Activated naive CD8-positive, alpha-beta T cell treated with anti-CD3 and anti-CD28 coated beads, Interleukin-2, amount 50 U/mL, for 24 hours (primary cell): Measurements from ENCODE around the gene PRMT3.
"Not testable (repeated sequence)": the region's sequence is repeated elsewhere in the genome, so short reads cannot be mapped to it uniquely, and the experiment has no call there.

Experiments
- ATAC-seq: fragments of 150-1000 bp; cut with Tn5 transposase; one replicate; pipeline ENCODE4 v1.10.0; 2021
- DNase-seq: peaks from one replicate; pipeline ENCODE4 v3.0.0; 2021
- H3K27ac Mint-ChIP-seq: one replicate; pipeline ENCODE4 v1.8.0; 2021; ENCODE audit warnings: mild to moderate bottlenecking, mixed read lengths
- H3K27me3 Mint-ChIP-seq: one replicate; pipeline ENCODE4 v1.8.0; 2021; ENCODE audit warnings: mixed read lengths
- H3K36me3 Mint-ChIP-seq: one replicate; pipeline ENCODE4 v1.8.0; 2021; ENCODE audit warnings: low read depth, mixed read lengths
- H3K4me1 Mint-ChIP-seq: one replicate; pipeline ENCODE4 v1.8.0; 2021; ENCODE audit warnings: mixed read lengths
- H3K4me3 Mint-ChIP-seq: one replicate; pipeline ENCODE4 v1.8.0; 2021; ENCODE audit warnings: mild to moderate bottlenecking, moderate library complexity, mixed read lengths
- H3K9me3 Mint-ChIP-seq: one replicate; pipeline ENCODE4 v1.8.0; 2021; ENCODE audit warnings: mixed read lengths

PRMT3 gene

GRCh38 chr11:20457934-20458680, 70.6 kb downstream of the PRMT3 start:
- no peaks in the 10 kb centered on the region for H3K4me1 Mint-ChIP-seq
- H3K4me3 Mint-ChIP-seq, result no peak overlapping the region
- peaks cover 46% of the 10 kb centered on the region for H3K36me3 Mint-ChIP-seq
- no peaks in the 10 kb centered on the region for H3K27me3 Mint-ChIP-seq
- no peak overlapping the region for H3K27ac Mint-ChIP-seq
- ATAC-seq (no peak), DNase-seq (no peak)
- H3K9me3 Mint-ChIP-seq, result no peaks in the 10 kb centered on the region

GRCh38 chr11:20458905-20459632, 71.6 kb downstream of the PRMT3 start:
- Mint-ChIP-seq H3K4me3 (no peak overlapping the region), H3K36me3 (peaks cover 45% of the 10 kb centered on the region), H3K27me3 (no peaks in the 10 kb centered on the region), H3K4me1 (no peaks in the 10 kb centered on the region), H3K27ac (no peak overlapping the region), H3K9me3 (no peaks in the 10 kb centered on the region)
- DNase-seq (no peak), ATAC-seq (no peak)

- Mint-ChIP-seq H3K4me1 (no peaks in the 10 kb centered on the region), H3K36me3 (peaks cover 48% of the 10 kb centered on the region), H3K4me3 (no peak overlapping the region), H3K27me3 (no peaks in the 10 kb centered on the region), H3K9me3 (no peaks in the 10 kb centered on the region), H3K27ac (no peak overlapping the region)
- ATAC-seq, result no peak
- no peak for DNase-seq
Observed at GRCh38 chr11:20459865-20460264, 72.3 kb downstream of the PRMT3 start.

GRCh38 chr11:20464518-20464917, 77.0 kb downstream of the PRMT3 start:
- DNase-seq, result no peak
- Mint-ChIP-seq H3K4me1 (no peaks in the 10 kb centered on the region), H3K27me3 (no peaks in the 10 kb centered on the region), H3K9me3 (no peaks in the 10 kb centered on the region), H3K36me3 (peaks cover 58% of the 10 kb centered on the region), H3K4me3 (no peak overlapping the region), H3K27ac (no peak overlapping the region)
- no peak for ATAC-seq

DNA sequence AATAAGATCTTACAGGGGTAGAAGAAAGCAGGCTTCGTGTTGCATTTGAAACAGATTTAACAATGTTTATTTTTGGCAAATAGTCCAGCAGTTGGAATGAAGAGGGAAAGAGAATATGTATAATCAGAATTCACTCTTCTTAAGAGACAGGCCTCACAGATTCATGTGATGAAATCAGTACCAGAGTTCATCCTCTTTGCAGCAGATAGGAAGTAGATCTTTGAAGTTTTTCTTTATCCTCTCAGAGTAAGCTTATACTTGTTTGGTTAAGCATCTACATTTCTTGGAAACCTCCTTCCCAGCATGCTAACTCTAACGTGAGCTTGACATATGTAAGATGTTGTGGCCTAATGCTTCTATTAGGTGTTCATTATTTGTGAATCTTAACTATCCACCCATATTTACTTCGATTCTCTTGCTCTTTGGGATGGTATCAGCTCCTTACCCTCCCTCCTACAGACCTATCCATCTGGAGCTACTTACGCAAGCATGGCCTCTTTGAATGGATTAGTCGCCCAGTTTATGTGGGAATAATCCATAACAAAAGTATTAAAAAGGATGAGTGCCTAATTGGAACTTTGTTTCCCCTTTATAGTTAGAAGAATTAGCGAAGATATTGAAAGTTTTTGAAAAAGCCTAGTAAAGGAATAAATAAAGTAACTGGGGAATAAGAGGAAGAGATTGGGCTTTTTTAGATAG, 80.1 kb downstream of the PRMT3 start:
- no peak for DNase-seq
- Mint-ChIP-seq H3K9me3 (peaks cover 4% of the 10 kb centered on the region), H3K4me3 (no peak overlapping the region), H3K36me3 (peaks cover 76% of the 10 kb centered on the region), H3K27ac (no peak overlapping the region), H3K4me1 (no peaks in the 10 kb centered on the region), H3K27me3 (no peaks in the 10 kb centered on the region)
- no peak for ATAC-seq

GRCh38 chr11:20470348-20470747, 82.8 kb downstream of the PRMT3 start:
- no peaks in the 10 kb centered on the region for H3K27me3 Mint-ChIP-seq
- no peak overlapping the region for H3K27ac Mint-ChIP-seq
- H3K9me3 Mint-ChIP-seq, result peaks cover 4% of the 10 kb centered on the region
- H3K36me3 Mint-ChIP-seq, result peaks cover 78% of the 10 kb centered on the region
- no peak overlapping the region for H3K4me3 Mint-ChIP-seq
- DNase-seq, result no peak
- H3K4me1 Mint-ChIP-seq, result peaks cover 4% of the 10 kb centered on the region
- ATAC-seq, result no peak

DNA sequence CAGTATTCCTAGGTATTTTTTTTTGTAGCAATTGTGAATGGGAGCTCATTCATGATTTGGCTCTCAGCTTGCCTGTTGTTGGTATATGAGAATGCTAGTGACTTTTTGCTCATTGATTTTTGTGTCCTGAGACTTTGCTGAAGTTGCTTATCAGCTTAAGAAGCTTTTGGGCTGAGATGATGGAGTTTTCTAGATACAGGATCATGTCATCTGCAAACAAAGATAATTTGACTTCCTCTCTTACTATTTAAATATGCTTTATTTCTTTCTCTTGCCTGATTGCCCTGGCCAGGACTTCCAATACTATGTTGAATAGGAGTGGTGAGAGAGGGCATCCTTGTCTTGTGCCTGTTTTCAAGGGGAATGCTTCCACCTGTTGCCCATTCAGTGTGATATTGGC, 84.4 kb downstream of the PRMT3 start:
- not testable (repeated sequence) for H3K4me1 Mint-ChIP-seq, DNase-seq, H3K9me3 Mint-ChIP-seq, ATAC-seq, H3K4me3 Mint-ChIP-seq, H3K27me3 Mint-ChIP-seq, H3K27ac Mint-ChIP-seq
- H3K36me3 Mint-ChIP-seq, result peaks cover 76% of the 10 kb centered on the region

DNA sequence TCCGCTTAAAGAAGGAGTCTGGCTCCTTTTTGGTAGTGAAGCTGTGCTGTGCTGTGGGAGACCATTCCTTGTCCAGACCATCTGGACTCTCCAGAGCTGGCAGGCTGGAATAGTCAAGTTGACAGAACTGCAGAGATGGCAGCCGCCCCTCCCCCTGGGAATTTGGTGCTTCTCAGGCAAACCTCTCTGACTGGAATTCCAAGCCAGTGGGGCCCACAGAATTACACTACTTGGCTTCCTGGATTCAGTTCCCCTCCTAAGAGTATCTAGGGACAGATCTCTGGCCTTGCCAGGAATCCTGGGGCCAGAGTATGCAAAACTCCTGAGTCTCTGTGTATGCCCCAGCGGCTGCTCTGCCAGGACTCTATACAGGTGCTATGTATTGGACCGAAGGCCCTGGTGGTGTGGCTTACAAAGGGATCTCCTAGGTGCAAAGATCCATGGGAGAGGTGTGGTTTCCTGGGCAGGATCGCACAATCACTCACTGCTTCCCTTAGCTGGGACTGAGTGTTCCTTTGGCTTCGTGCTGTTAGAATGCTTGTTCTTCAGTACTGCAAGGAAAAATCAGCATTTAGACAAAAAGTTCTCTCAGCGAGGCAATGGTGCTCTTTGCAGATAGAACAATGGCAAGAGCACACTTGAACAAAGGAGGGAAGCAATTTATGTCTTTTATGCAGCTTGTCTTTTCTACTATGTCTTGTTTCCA, 86.8 kb downstream of the PRMT3 start:
- H3K9me3 Mint-ChIP-seq, result peaks cover 4% of the 10 kb centered on the region
- H3K4me1 Mint-ChIP-seq, result peaks cover 15% of the 10 kb centered on the region
- no peak overlapping the region for H3K4me3 Mint-ChIP-seq
- ATAC-seq, result no peak
- DNase-seq, result no peak
- H3K36me3 Mint-ChIP-seq, result peaks cover 65% of the 10 kb centered on the region
- H3K27ac Mint-ChIP-seq, result no peak overlapping the region
- no peaks in the 10 kb centered on the region for H3K27me3 Mint-ChIP-seq

- Mint-ChIP-seq H3K4me3 (no peak overlapping the region), H3K27me3 (no peaks in the 10 kb centered on the region), H3K27ac (no peak overlapping the region), H3K4me1 (peaks cover 15% of the 10 kb centered on the region), H3K36me3 (peaks cover 68% of the 10 kb centered on the region), H3K9me3 (peaks cover 4% of the 10 kb centered on the region)
- ATAC-seq (no peak), DNase-seq (no peak)
Observed at GRCh38 chr11:20474882-20475517, 87.5 kb downstream of the PRMT3 start.

DNA sequence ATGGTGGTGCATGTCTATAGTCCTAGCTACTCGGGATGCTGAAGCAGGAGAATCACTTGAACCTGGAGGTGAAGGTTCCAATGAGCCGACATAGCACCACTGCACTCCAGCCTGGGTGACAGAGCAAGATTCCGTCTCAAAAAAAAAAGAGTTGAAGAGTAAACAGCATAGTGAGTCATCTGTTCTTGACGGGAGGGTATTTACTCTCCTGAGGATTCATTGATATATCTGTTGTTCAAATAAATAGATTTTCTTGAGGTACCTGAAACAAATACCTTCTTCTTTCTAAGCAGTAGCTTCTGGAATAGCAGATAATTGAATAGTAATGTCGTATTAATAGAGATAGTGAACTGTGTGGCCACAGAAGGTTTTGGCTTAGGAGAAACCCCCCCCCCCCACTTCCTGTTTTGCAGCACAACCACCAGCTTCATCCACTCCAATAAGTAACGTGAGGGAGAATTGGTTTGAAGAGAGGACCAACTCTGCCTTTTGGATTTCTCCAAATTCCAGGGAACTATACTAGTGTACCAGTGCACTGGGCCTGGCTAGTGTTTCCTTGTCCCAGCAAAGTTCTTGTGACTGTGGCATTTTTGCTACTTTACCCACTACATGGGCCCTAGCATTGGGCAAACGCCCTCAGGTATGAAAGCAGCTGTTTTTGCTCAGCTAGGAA, 90.0 kb downstream of the PRMT3 start:
- DNase-seq (no peak), ATAC-seq (no peak)
- no peaks in the 10 kb centered on the region for H3K9me3 Mint-ChIP-seq
- H3K27me3 Mint-ChIP-seq, result no peaks in the 10 kb centered on the region
- H3K36me3 Mint-ChIP-seq, result peaks cover 64% of the 10 kb centered on the region
- H3K27ac Mint-ChIP-seq, result no peak overlapping the region
- no peak overlapping the region for H3K4me3 Mint-ChIP-seq
- H3K4me1 Mint-ChIP-seq, result peaks cover 15% of the 10 kb centered on the region

DNA sequence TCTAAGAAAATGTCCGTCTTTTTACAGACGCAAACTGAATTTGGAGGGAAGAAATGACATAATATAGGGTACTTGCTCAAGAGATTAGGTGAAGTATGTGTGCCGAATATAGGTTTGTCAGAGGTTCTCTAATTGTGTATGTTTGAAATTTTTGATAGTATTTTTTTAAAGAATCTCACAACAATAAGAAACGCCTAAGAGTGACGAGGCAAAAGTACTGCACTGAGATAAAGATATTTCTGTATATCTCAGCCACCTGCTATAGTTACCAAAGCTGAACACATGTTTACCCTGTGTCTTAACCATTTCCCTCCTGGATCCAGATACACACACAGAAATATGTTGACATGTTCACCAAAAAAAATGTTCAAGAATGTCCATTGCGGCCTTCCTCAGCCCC, 92.0 kb downstream of the PRMT3 start:
- Mint-ChIP-seq H3K4me1 (peaks cover 12% of the 10 kb centered on the region), H3K36me3 (peaks cover 64% of the 10 kb centered on the region), H3K9me3 (peaks cover 4% of the 10 kb centered on the region), H3K27me3 (no peaks in the 10 kb centered on the region), H3K4me3 (no peak overlapping the region), H3K27ac (no peak overlapping the region)
- no peak for DNase-seq
- no peak for ATAC-seq

- Mint-ChIP-seq H3K27ac (no peak overlapping the region), H3K36me3 (peaks cover 58% of the 10 kb centered on the region), H3K27me3 (no peaks in the 10 kb centered on the region), H3K4me3 (no peak overlapping the region), H3K9me3 (peaks cover 4% of the 10 kb centered on the region), H3K4me1 (no peaks in the 10 kb centered on the region)
- DNase-seq (no peak), ATAC-seq (no peak)
Observed at GRCh38 chr11:20483931-20484330, 96.4 kb downstream of the PRMT3 start.

- H3K9me3 Mint-ChIP-seq, H3K27ac Mint-ChIP-seq, DNase-seq, H3K4me1 Mint-ChIP-seq, H3K4me3 Mint-ChIP-seq, ATAC-seq, H3K27me3 Mint-ChIP-seq: not testable (repeated sequence)
- peaks cover 54% of the 10 kb centered on the region for H3K36me3 Mint-ChIP-seq
Observed at GRCh38 chr11:20484416-20484815, 96.9 kb downstream of the PRMT3 start.

DNA sequence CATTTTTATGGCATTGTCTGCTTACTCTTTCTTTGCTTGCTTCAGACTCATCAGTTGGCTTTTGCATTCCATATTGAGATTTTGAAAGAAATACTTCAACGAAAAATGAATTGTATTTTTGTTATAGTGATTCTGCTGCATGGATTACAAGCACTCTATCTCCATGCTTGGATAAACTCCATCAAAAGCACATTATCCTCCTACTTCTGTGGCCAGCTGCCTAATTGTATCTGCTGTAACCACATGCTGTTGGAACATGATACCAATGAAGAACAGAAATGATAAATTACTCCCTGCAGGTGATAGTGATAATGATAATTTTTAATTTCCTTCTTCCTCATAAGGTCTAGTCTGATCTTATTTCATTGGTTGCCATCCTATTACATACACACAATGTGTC, 100.8 kb downstream of the PRMT3 start:
- peaks cover 2% of the 10 kb centered on the region for H3K4me1 Mint-ChIP-seq
- H3K9me3 Mint-ChIP-seq, result peaks cover under 1% of the 10 kb centered on the region
- H3K27ac Mint-ChIP-seq, result no peak overlapping the region
- H3K27me3 Mint-ChIP-seq, result no peaks in the 10 kb centered on the region
- ATAC-seq (no peak), DNase-seq (no peak)
- peaks cover 32% of the 10 kb centered on the region for H3K36me3 Mint-ChIP-seq
- H3K4me3 Mint-ChIP-seq, result no peak overlapping the region
